Activated naive CD4-positive, alpha-beta T cell treated with Interleukin-2 at 50 U/mL for 16 hours (primary cell): ENCODE data around the gene EXOC3L1.

ENCODE experiments used
- DNase-seq: peaks from one replicate; pipeline ENCODE4 v3.0.0-alpha.2; 2020

Gene EXOC3L1

GRCh38 chr16:67161595-67162058 is 28.3 kb downstream of the EXOC3L1 start:
- no peak for DNase-seq

GRCh38 chr16:67158637-67159600 is 31.0 kb downstream of the EXOC3L1 start:
- DNase-seq: peak; percentile 85

GRCh38 chr16:67157892-67158635 is 31.9 kb downstream of the EXOC3L1 start:
- no peak for DNase-seq

- DNase-seq: no peak
Measured at GRCh38 chr16:67157106-67157748, 32.7 kb downstream of the EXOC3L1 start.

- no peak for DNase-seq
Measured at GRCh38 chr16:67156143-67156844, 33.6 kb downstream of the EXOC3L1 start.

- peak; percentile 82 for DNase-seq
Measured at GRCh38 chr16:67155295-67156142, 34.4 kb downstream of the EXOC3L1 start.

GRCh38 chr16:67154578-67155294 is 35.2 kb downstream of the EXOC3L1 start:
- no peak for DNase-seq

GRCh38 chr16:67151431-67152097 is 38.4 kb downstream of the EXOC3L1 start:
- no peak for DNase-seq

GRCh38 chr16:67150833-67151396 is 39.0 kb downstream of the EXOC3L1 start, which contains the start of gene B3GNT9:
TSS of gene B3GNT9 (minus strand) at chr16:67150998. CDS start at chr16:67150485, 513 bp downstream.
- peak; percentile 48 for DNase-seq

GRCh38 chr16:67150047-67150832 is 39.7 kb downstream of the EXOC3L1 start:
- DNase-seq: peak; percentile 63

- no peak for DNase-seq
Measured at GRCh38 chr16:67149276-67150046, 40.5 kb downstream of the EXOC3L1 start.

GRCh38 chr16:67148656-67149275 is 41.2 kb downstream of the EXOC3L1 start:
- no peak for DNase-seq

- DNase-seq: no peak
Measured at GRCh38 chr16:67148221-67148620, 41.7 kb downstream of the EXOC3L1 start.

- DNase-seq: no peak
Measured at GRCh38 chr16:67147437-67148140, 42.3 kb downstream of the EXOC3L1 start.

GRCh38 chr16:67146523-67147357 is 43.2 kb downstream of the EXOC3L1 start:
- DNase-seq: no peak

GRCh38 chr16:67145746-67146145 is 44.2 kb downstream of the EXOC3L1 start:
- DNase-seq: no peak
